Mesendoderm (in vitro differentiated cells): ENCODE measurements around the gene MRRF.

ENCODE experiments used
- DNase-seq: peaks from one replicate; pipeline ENCODE4 v3.0.0; 2013
- H2AK5ac ChIP-seq: 2 replicates; pipeline ENCODE4 v1.6.1; 2013; ENCODE audit warnings: low read length, inconsistent platforms
- H2BK120ac ChIP-seq: 2 replicates; pipeline ENCODE4 v1.6.1; 2013; ENCODE audit warnings: low read depth, mild to moderate bottlenecking, low read length, moderate library complexity, mixed read lengths
- H2BK15ac ChIP-seq: replicated peaks from 2 replicates; pipeline ENCODE4 v1.6.1; 2013; ENCODE audit warnings: low read depth, mild to moderate bottlenecking, moderate library complexity
- H2BK5ac ChIP-seq: 2 replicates; pipeline ENCODE4 v1.6.1; 2013; ENCODE audit warnings: low read length, inconsistent platforms
- H3K18ac ChIP-seq: 2 replicates; pipeline ENCODE4 v1.6.1; 2013; ENCODE audit warnings: mild to moderate bottlenecking, low read length, mixed read lengths
- H3K23ac ChIP-seq: one replicate; pipeline ENCODE4 v1.6.1; 2013; ENCODE audit warnings: low read length
- H3K27ac ChIP-seq: 2 replicates; pipeline ENCODE4 v1.5.1; 2013; ENCODE audit warnings: low read depth, mild to moderate bottlenecking, inconsistent platforms, low read length, moderate library complexity
- H3K27me3 ChIP-seq: 2 replicates; pipeline ENCODE4 v1.6.1; 2013; ENCODE audit warnings: low read length, control low read depth, mild to moderate bottlenecking, inconsistent platforms; ENCODE audit not compliant: insufficient read depth, poor library complexity
- H3K36me3 ChIP-seq: 2 replicates; pipeline ENCODE4 v1.6.1; 2013; ENCODE audit warnings: low read length, inconsistent platforms; ENCODE audit not compliant: control insufficient read depth, insufficient read depth
- H3K4ac ChIP-seq: one replicate; pipeline ENCODE4 v1.6.1; 2013; ENCODE audit warnings: low read depth, mild to moderate bottlenecking, low read length, moderate library complexity
- H3K4me1 ChIP-seq: 2 replicates; pipeline ENCODE4 v1.6.1; 2013; ENCODE audit warnings: low read depth, low read length, inconsistent platforms; ENCODE audit not compliant: control insufficient read depth
- H3K4me2 ChIP-seq: 2 replicates; pipeline ENCODE4 v1.6.1; 2013; ENCODE audit warnings: low read length
- H3K4me3 ChIP-seq: 2 replicates; pipeline ENCODE4 v1.5.1; 2013; ENCODE audit warnings: mild to moderate bottlenecking, low read length
- H3K56ac ChIP-seq: one replicate; pipeline ENCODE4 v1.6.1; 2013; ENCODE audit warnings: low read length
- H3K79me1 ChIP-seq: 2 replicates; pipeline ENCODE4 v1.6.1; 2013; ENCODE audit warnings: low read length, inconsistent platforms
- H3K79me2 ChIP-seq: 2 replicates; pipeline ENCODE4 v1.6.1; 2013; ENCODE audit warnings: mild to moderate bottlenecking, low read length; ENCODE audit not compliant: control insufficient read depth, insufficient read depth
- H3K9ac ChIP-seq: 2 replicates; pipeline ENCODE4 v1.6.1; 2013; ENCODE audit warnings: low read length, inconsistent platforms
- H4K5ac ChIP-seq: one replicate; pipeline ENCODE4 v1.6.1; 2013; ENCODE audit warnings: low read length
- H4K8ac ChIP-seq: one replicate; pipeline ENCODE4 v1.6.1; 2013; ENCODE audit warnings: low read depth, mild to moderate bottlenecking, control low read depth, low read length, moderate library complexity
- WGBS: extraction: QIAGEN DNeasy Blood & Tissue Kit; methylation state at CpG from one replicate; pipeline ENCODE4 v1.1.7; 2013; ENCODE audit warnings: low lambda C conversion rate, missing lambda C conversion rate; ENCODE audit not compliant: insufficient coverage; ENCODE audit errors: extremely low coverage; 5-methylcytosine and 5-hydroxymethylcytosine counted together

MRRF gene

GRCh38 chr9:122262073-122262472 is 2.6 kb upstream of the MRRF start:
- Histone ChIP-seq H3K4me1 (peaks cover 4% of the 10 kb centered on the region), H3K9ac (no peak overlapping the region), H3K36me3 (peaks cover 4% of the 10 kb centered on the region), H3K4me2 (no peak overlapping the region), H4K5ac (no peak overlapping the region), H2BK120ac (no peak overlapping the region), H3K27ac (no peak overlapping the region), H3K79me1 (peaks cover 14% of the 10 kb centered on the region), H3K79me2 (peaks cover 14% of the 10 kb centered on the region), H3K18ac (no peak overlapping the region), H4K8ac (no peak overlapping the region), H2BK5ac (no peak overlapping the region), H3K23ac (no peak overlapping the region), H3K56ac (no peak overlapping the region), H2BK15ac (no peak overlapping the region), H3K4ac (no peak overlapping the region), H3K4me3 (no peak overlapping the region), H3K27me3 (no peaks in the 10 kb centered on the region), H2AK5ac (no peak overlapping the region)
- no peak for DNase-seq
- WGBS: no CpG with 5 or more reads among the region's 1 CpG

DNA sequence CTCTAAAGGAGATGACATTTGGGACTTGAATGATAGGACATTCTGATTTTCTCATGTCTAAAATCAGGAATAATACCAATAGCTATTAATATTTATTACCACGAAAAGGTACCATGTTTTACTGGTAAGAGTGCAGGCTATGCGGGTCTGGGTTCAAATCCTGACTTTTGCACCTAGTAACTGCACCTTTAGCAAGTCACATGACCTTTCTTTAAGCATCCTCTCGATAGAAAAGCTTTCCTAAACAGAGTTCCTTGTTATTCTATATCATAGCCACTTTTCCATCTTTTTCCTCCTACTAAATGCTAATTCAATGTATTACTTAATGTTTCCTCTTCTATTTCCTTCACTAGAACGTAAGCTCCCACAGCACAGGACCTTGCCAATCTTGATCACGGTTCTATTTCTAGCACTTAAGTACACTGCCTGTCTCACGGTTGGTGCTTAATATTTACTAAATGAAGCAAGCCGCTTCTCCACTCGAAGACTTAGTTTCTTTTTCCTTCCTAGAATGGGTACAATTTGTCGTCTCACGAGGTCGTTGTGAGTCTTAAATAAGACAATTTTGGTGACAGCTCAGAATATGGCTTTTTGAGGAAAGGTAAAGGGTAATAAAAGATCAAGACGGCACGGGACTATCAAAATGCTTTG is 858 bp upstream of the MRRF start:
- Histone ChIP-seq H2AK5ac (no peak overlapping the region), H2BK5ac (no peak overlapping the region), H2BK120ac (no peak overlapping the region), H4K5ac (no peak overlapping the region), H2BK15ac (no peak overlapping the region), H3K36me3 (peaks cover 4% of the 10 kb centered on the region), H3K79me1 (peaks cover 14% of the 10 kb centered on the region), H3K23ac (no peak overlapping the region), H3K4me2 (peak overlapping the region; percentile 88), H3K18ac (no peak overlapping the region), H3K4me3 (peak overlapping the region; percentile 93), H3K4ac (no peak overlapping the region), H3K9ac (peak overlapping the region; percentile 82), H3K27ac (no peak overlapping the region), H3K79me2 (peaks cover 14% of the 10 kb centered on the region), H3K27me3 (no peaks in the 10 kb centered on the region), H3K4me1 (peaks cover 4% of the 10 kb centered on the region), H4K8ac (no peak overlapping the region), H3K56ac (peak overlapping the region; percentile 92)
- no peak for DNase-seq
- no CpG with 5 or more reads among the region's 13 CpGs for WGBS

GRCh38 chr9:122265149-122265915 is 650 bp downstream of the MRRF start:
- no CpG with 5 or more reads among the region's 17 CpGs for WGBS

GRCh38 chr9:122268041-122268814 is 3.5 kb downstream of the MRRF start:
- Histone ChIP-seq H2AK5ac (no peak overlapping the region), H3K27me3 (no peaks in the 10 kb centered on the region)
- no CpG with 5 or more reads among the region's 6 CpGs for WGBS

More at GRCh38 chr9:122265149-122265915, 650 bp downstream of the MRRF start:
- H3K27ac ChIP-seq: no peak overlapping the region
- peak overlapping the region; percentile 57 for H3K4me2 ChIP-seq
- H2BK120ac ChIP-seq: no peak overlapping the region
- no peak overlapping the region for H3K18ac ChIP-seq
- H3K4ac ChIP-seq: no peak overlapping the region
- H3K79me2 ChIP-seq: peaks cover 14% of the 10 kb centered on the region
- DNase-seq: peak; percentile 75
- peaks cover 1% of the 10 kb centered on the region for H3K36me3 ChIP-seq
- H3K9ac ChIP-seq: peak overlapping the region; percentile 82
- peak overlapping the region; percentile 92 for H3K56ac ChIP-seq
- no peak overlapping the region for H2AK5ac ChIP-seq
- H3K4me1 ChIP-seq: peaks cover 4% of the 10 kb centered on the region
- H3K79me1 ChIP-seq: peaks cover 14% of the 10 kb centered on the region
- no peaks in the 10 kb centered on the region for H3K27me3 ChIP-seq
- H4K5ac ChIP-seq: peak overlapping the region; percentile 23
- peak overlapping the region; percentile 93 for H3K4me3 ChIP-seq
- no peak overlapping the region for H3K23ac ChIP-seq
- no peak overlapping the region for H2BK5ac ChIP-seq
- H2BK15ac ChIP-seq: no peak overlapping the region
- H4K8ac ChIP-seq: peak overlapping the region; percentile 57

GRCh38 chr9:122274055-122274454 is 9.4 kb downstream of the MRRF start:
- Histone ChIP-seq H3K36me3 (peaks cover 2% of the 10 kb centered on the region), H3K27me3 (no peaks in the 10 kb centered on the region)

More at GRCh38 chr9:122268041-122268814, 3.5 kb downstream of the MRRF start:
- Histone ChIP-seq H3K79me2 (peaks cover 10% of the 10 kb centered on the region), H3K4me3 (no peak overlapping the region), H3K27ac (no peak overlapping the region), H3K4ac (no peak overlapping the region), H3K18ac (no peak overlapping the region), H3K9ac (no peak overlapping the region), H3K36me3 (peaks cover 2% of the 10 kb centered on the region), H4K8ac (no peak overlapping the region), H3K4me1 (peaks cover 4% of the 10 kb centered on the region), H2BK5ac (no peak overlapping the region), H3K56ac (no peak overlapping the region), H3K4me2 (no peak overlapping the region), H2BK15ac (no peak overlapping the region), H2BK120ac (no peak overlapping the region), H3K23ac (no peak overlapping the region), H3K79me1 (peaks cover 8% of the 10 kb centered on the region), H4K5ac (no peak overlapping the region)
- DNase-seq: no peak

More at GRCh38 chr9:122274055-122274454, 9.4 kb downstream of the MRRF start:
- H4K8ac ChIP-seq: no peak overlapping the region
- no peak overlapping the region for H2BK5ac ChIP-seq
- H3K4me2 ChIP-seq: no peak overlapping the region
- no peak overlapping the region for H2AK5ac ChIP-seq
- no peak overlapping the region for H3K27ac ChIP-seq
- no peak overlapping the region for H2BK15ac ChIP-seq
- no peak overlapping the region for H4K5ac ChIP-seq
- no peak overlapping the region for H3K56ac ChIP-seq
- H3K18ac ChIP-seq: no peak overlapping the region
- no peak for DNase-seq
- peaks cover 5% of the 10 kb centered on the region for H3K79me2 ChIP-seq
- no peaks in the 10 kb centered on the region for H3K79me1 ChIP-seq
- no peaks in the 10 kb centered on the region for H3K4me1 ChIP-seq
- no peak overlapping the region for H3K9ac ChIP-seq
- H3K23ac ChIP-seq: no peak overlapping the region
- H3K4me3 ChIP-seq: no peak overlapping the region
- no peak overlapping the region for H2BK120ac ChIP-seq
- WGBS: no CpG with 5 or more reads among the region's 2 CpGs
- H3K4ac ChIP-seq: no peak overlapping the region
